SU-DHL-6 (cell line): Measurements from ENCODE around the gene ABTB2.

Source experiments
- H2AFZ ChIP-seq: fragments of 200-600 bp; sonication (generic); 2 replicates; pipeline ENCODE4 v1.6.1; 2014; ENCODE audit warnings: low read depth, mild to moderate bottlenecking, moderate library complexity, mixed read lengths, antibody characterized with exemption, low read length; ENCODE audit not compliant: severe bottlenecking
- H3F3A ChIP-seq: fragments of 200-600 bp; shearing (Covaris generic); 2 replicates; pipeline ENCODE4 v1.6.0; 2016; ENCODE audit warnings: antibody characterized with exemption, mild to moderate bottlenecking; ENCODE audit not compliant: insufficient read depth
- H3K27ac ChIP-seq: fragments of 200-600 bp; sonication (generic); 2 replicates; pipeline ENCODE4 v1.5.1; 2016; ENCODE audit warnings: low read depth, mild to moderate bottlenecking, low read length, moderate library complexity, mixed read lengths
- H3K27me3 ChIP-seq: fragments of 200-600 bp; sonication (generic), shearing (Covaris generic); 2 replicates; pipeline ENCODE4 v1.6.0; 2014; ENCODE audit warnings: mild to moderate bottlenecking, low read length
- H3K36me3 ChIP-seq: fragments of 200-600 bp; sonication (generic); 2 replicates; pipeline ENCODE4 v1.6.1; 2014; ENCODE audit warnings: mild to moderate bottlenecking, low read length, mixed read lengths
- H3K4me2 ChIP-seq: fragments of 300-600, 200-600 bp; shearing (Covaris generic), sonication (generic); 2 replicates; pipeline ENCODE4 v1.6.0; 2014; ENCODE audit warnings: low read length, low read depth, mild to moderate bottlenecking; ENCODE audit not compliant: poor library complexity, severe bottlenecking
- H3K4me3 ChIP-seq: fragments of 200-600 bp; sonication (generic); 2 replicates; pipeline ENCODE4 v1.5.1; 2014; ENCODE audit warnings: antibody characterized with exemption, low read length, mild to moderate bottlenecking, mixed read lengths; ENCODE audit not compliant: insufficient read depth, poor library complexity, severe bottlenecking
- H3K79me2 ChIP-seq: fragments of 200-600 bp; sonication (generic); 2 replicates; pipeline ENCODE4 v1.6.1; 2014; ENCODE audit warnings: mild to moderate bottlenecking, low read length, moderate library complexity; ENCODE audit not compliant: insufficient read depth
- H3K9ac ChIP-seq: fragments of 200-600 bp; sonication (generic); 2 replicates; pipeline ENCODE4 v1.7.0; 2014; ENCODE audit warnings: mild to moderate bottlenecking, low read length
- H3K9me2 ChIP-seq: fragments of 200-600 bp; sonication (generic); replicated peaks from 2 replicates; pipeline ENCODE4 v1.6.1; 2014; ENCODE audit warnings: low read length; ENCODE audit not compliant: insufficient read depth
- H3K9me3 ChIP-seq: fragments of 200-600 bp; sonication (generic); 2 replicates; pipeline ENCODE4 v1.6.1; 2014; ENCODE audit warnings: low read length, mixed read lengths; ENCODE audit not compliant: insufficient read depth
- H4K20me1 ChIP-seq: fragments of 200-600 bp; sonication (generic); 2 replicates; pipeline ENCODE4 v1.6.1; 2014; ENCODE audit warnings: low read depth, mild to moderate bottlenecking, antibody characterized with exemption, low read length, moderate library complexity, mixed read lengths
- CTCF ChIP-seq: fragments of 200-600 bp; sonication (generic); IDR thresholded peaks from one replicate; pipeline ENCODE4 v1.5.1; 2017; ENCODE audit warnings: antibody characterized with exemption, mild to moderate bottlenecking, low read length, moderate library complexity; ENCODE audit not compliant: insufficient read depth, poor library complexity, severe bottlenecking
- EZH2phosphoT487 ChIP-seq: fragments of 200-600 bp; sonication (generic), shearing (Covaris generic); conservative IDR thresholded peaks from 2 replicates; pipeline ENCODE4 v1.6.1; 2018; ENCODE audit warnings: mild to moderate bottlenecking, antibody characterized with exemption, low read length, moderate library complexity, mixed read lengths

The ABTB2 gene

GRCh38 chr11:34235591-34236071, 122.2 kb downstream of the ABTB2 start:
- Histone ChIP-seq H3K4me2 (no peak overlapping the region), H3K27me3 (no peaks in the 10 kb centered on the region), H3K79me2 (no peaks in the 10 kb centered on the region), H3K9me3 (no peaks in the 10 kb centered on the region), H2AFZ (no peak overlapping the region), H3K36me3 (no peaks in the 10 kb centered on the region), H4K20me1 (no peaks in the 10 kb centered on the region), H3K9ac (no peak overlapping the region), H3K4me3 (no peak overlapping the region), H3K27ac (no peak overlapping the region), H3K9me2 (no peaks in the 10 kb centered on the region), H3F3A (no peaks in the 10 kb centered on the region)
- no peak for TF ChIP-seq EZH2phosphoT487
- TF ChIP-seq CTCF, result no peak

GRCh38 chr11:34235189-34235588, 122.6 kb downstream of the ABTB2 start:
- H3K27ac ChIP-seq, result no peak overlapping the region
- H3K9ac ChIP-seq, result no peak overlapping the region
- no peak overlapping the region for H3K4me2 ChIP-seq

GRCh38 chr11:34234086-34234740, 123.6 kb downstream of the ABTB2 start:
- TF ChIP-seq CTCF, result no peak
- no peak for TF ChIP-seq EZH2phosphoT487
- Histone ChIP-seq H3K27ac (no peak overlapping the region), H3K9me3 (no peaks in the 10 kb centered on the region), H3K4me3 (no peak overlapping the region), H3K79me2 (no peaks in the 10 kb centered on the region), H3K4me2 (no peak overlapping the region), H3K36me3 (no peaks in the 10 kb centered on the region), H2AFZ (no peak overlapping the region), H3K9ac (no peak overlapping the region), H3K27me3 (no peaks in the 10 kb centered on the region), H3K9me2 (no peaks in the 10 kb centered on the region), H4K20me1 (no peaks in the 10 kb centered on the region), H3F3A (no peaks in the 10 kb centered on the region)

More at GRCh38 chr11:34235189-34235588, 122.6 kb downstream of the ABTB2 start:
- H2AFZ ChIP-seq, result no peak overlapping the region
- no peaks in the 10 kb centered on the region for H3K27me3 ChIP-seq
- H3K36me3 ChIP-seq, result no peaks in the 10 kb centered on the region
- no peaks in the 10 kb centered on the region for H4K20me1 ChIP-seq
- no peaks in the 10 kb centered on the region for H3K9me3 ChIP-seq
- H3F3A ChIP-seq, result no peaks in the 10 kb centered on the region
- no peaks in the 10 kb centered on the region for H3K9me2 ChIP-seq
- TF ChIP-seq CTCF (no peak), EZH2phosphoT487 (no peak)
- no peaks in the 10 kb centered on the region for H3K79me2 ChIP-seq
- H3K4me3 ChIP-seq, result no peak overlapping the region
